Epidermal melanocyte (primary cell): ENCODE data around the gene FBXO9.
"Not testable (repeated sequence)": the region's sequence is repeated elsewhere in the genome, so short reads cannot be mapped to it uniquely, and the experiment has no call there.

Source experiments
- DNase-seq: peaks from one replicate; pipeline ENCODE4 v3.0.0; 2011; ENCODE audit warnings: low spot score; ENCODE audit not compliant: insufficient read length

The FBXO9 gene

DNA sequence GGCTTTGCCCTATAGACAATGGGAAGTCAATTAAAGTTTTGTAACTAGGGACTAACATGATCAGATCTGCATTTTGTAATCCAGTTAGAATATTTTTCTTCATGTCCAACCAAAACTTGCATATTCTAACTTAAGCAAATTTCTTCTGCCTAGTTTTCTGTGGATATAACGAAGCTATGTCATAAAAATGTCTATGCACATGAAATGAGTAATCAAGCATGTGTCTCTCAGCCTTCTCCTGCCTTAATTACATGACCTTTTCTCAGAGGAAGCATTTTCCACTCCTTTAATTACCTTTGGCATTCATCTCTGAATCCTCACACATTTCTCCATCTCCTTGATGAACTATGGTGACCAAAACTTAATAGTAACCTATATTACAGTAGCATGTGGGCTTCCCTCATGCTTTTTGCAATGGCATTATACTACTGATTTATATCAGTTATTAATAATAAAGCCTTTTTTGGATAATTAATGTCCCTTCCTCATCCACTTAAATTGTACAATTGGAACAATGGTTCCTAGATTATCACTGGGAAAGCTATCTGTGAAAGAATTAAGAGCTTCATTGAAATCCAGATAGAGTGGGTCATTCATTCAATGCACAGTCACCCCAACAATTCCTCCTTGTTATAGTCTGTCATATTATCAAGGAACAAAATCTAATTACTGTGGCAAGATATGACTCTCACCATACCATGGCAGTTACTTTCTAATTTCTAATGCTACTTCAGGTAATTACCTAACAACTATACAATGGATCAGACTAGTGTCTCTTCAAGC lies 19.1 kb upstream of the FBXO9 start:
- no peak for DNase-seq

- DNase-seq = no peak
Measured at GRCh38 chr6:53048431-53049195, 16.6 kb upstream of the FBXO9 start.

- no peak for DNase-seq
Measured at GRCh38 chr6:53049415-53049814, 15.8 kb upstream of the FBXO9 start.

- DNase-seq = not testable (repeated sequence)
Measured at GRCh38 chr6:53052152-53052551, 13.1 kb upstream of the FBXO9 start.

GRCh38 chr6:53054532-53054931 lies 10.7 kb upstream of the FBXO9 start:
- DNase-seq = no peak

DNA sequence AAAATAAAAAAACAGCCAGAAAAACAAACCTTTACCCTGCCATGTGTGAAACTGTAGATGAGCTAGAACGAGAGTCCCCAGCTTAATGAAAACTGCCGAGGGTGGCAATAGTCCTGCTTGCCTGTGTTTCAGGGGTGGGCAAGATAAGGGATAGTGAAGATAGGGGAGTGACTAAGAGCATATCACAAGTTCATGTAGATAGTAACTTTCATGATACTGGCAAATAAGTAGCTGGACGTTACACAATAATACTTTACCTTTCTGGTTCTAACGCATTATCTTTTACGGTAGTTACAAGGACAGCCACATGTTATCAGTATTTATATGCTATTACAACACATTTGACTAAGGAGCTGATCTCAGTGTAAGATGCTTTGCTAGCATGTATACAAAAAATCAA lies 9.3 kb upstream of the FBXO9 start:
- no peak for DNase-seq

- DNase-seq = no peak
Measured at GRCh38 chr6:53056273-53056672, 8.9 kb upstream of the FBXO9 start.

DNA sequence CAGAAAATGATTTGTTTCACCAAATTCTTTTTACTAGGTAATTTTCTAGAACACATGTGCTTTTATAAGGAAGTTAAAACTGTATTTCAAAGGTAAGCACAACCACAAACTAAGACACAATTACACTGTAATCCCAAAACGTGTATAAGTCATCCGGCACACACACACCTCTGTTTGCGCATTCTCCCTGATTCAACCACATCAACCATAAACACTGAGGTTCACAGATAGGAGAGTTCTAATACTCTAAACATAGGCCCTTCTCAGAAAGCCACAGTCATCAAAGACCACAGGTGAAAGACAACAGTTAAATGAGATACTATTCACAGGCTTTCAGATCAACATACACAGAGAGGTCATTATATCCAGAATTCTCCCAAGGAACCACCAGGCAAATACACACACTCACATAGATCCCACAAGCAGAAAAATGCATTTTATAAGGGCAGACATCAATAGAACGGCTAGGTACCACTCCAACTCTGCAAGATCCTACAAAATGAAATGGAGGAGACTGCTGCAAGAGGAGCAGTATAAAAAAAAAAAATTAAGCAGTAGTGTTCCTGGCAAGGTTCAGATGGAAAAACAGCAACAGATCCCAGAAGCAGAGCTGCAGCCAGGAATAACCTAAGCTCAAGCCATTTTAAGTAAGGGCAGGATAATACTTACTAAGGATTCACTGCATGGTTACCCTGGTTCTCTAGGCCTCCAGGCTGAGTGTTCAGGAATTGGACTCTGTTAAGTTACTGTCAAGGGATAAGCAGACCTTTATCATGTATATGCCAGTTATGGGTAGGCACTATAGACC lies 6.6 kb upstream of the FBXO9 start:
- DNase-seq = no peak

GRCh38 chr6:53059648-53060589 lies 5.3 kb upstream of the FBXO9 start:
- no peak for DNase-seq

DNA sequence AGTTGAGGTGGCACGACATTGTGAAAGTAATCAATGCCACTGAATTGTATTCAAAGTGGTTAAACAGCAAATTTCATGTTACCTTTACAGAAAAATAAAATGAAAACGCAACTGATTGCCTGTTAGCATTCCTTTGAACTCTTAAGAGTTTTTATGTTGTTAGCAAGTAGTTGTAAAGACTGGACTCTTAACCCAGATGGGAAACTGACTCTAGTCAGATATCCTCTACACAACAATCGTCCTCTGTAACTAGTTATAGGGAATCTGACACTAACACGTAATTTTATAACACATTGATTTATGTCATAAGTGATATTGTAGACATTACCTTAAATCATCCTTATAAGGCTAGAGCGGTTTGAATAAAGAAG lies 3.0 kb upstream of the FBXO9 start:
- DNase-seq = no peak

DNA sequence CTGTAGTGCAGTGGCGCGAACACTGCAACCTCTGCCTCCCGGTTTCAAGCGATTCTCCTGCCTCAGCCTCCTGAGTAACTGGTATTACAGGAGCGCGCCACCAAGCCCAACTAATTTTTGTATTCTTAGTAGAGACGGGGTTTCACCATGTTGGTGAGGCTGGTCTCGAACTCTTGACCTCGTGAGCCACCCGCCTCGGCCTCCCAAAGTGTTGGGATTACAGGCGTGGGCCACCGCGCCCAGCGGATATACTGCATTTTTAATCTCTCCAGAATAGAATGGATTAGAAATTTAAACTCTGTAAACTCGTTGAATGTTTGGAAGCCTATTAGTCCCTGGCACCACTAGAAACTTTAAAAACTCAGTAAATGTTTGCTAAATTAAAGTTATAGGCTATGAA lies 949 bp upstream of the FBXO9 start:
- DNase-seq = not testable (repeated sequence)

- peak; percentile 82 for DNase-seq
Measured at GRCh38 chr6:53064726-53065265, 408 bp upstream of the FBXO9 start.

DNA sequence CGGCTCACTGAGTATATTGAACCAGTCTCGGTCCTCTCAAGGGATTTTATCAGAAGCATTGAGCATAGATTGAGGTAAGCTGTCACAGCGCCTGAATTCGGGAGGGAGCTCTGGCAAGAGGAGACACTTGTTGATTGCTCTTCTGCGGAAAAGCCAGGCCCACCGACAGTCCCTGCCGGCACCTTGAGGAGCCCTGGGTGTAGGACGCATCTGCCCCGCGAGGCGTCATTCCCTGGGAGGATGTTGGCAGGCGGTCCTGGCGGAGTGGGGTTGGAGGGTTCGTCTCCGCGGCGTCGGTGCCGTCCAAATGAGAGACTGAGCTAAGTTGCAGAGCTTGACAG lies 843 bp downstream of the FBXO9 start:
- no peak for DNase-seq

DNA sequence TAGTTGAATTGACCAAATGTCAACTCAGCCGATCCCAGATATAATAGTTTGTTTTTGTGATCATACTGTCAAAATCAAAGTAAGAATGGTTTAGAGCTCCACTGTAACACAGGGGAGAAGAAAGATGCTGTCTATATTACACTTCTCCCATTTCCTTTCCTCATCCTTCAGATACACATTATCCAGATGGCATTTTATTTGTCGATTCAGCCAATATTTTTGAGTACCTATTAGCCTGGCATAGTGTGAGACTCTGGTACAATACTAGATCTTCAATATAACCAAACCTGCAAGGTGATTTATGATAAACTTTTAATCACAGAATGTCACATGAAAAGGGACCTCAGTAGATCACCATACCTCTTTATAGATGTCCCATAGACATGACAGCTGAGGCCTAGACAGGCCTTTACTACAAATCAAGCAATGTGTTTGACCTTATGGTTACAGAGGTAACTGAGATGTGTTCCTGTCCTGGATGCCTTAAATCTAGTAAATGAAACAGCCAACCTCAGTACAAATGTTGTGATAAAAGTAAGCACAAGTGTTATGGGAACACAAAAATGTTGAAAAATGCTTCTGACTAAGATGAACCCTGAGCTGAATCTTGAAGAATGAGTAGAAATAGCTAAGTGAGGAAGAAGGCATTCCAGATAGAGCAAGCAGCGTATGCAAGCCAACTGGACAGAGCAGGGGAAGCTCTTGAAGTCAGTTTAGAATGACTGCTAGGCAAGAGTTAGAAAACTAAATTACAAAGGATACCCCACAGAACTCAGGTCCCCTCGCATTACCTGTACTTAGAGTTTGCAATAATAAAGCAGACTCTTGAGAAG lies 1.9 kb downstream of the FBXO9 start:
- no peak for DNase-seq

- no peak for DNase-seq
Measured at GRCh38 chr6:53067849-53068361, 2.7 kb downstream of the FBXO9 start.

GRCh38 chr6:53069427-53069826 lies 4.2 kb downstream of the FBXO9 start:
- DNase-seq = no peak

DNA sequence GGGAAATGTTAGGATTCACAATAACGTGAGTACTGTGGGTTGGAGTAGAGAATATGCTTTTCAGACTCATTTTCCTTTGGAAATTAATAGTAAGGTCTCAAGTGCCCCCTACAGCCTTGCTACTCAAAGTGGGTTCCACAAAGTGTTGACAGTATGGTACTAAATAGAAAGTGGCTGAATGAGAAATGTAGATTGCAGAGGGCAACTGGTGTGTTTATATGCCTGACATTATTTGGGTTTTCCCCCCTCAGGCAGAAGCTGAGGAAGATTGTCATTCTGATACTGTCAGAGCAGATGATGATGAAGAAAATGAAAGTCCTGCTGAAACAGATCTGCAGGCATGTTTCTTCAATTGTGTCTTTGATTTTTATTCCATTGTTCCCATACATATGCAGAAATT lies 5.6 kb downstream of the FBXO9 start:
- DNase-seq = no peak

DNA sequence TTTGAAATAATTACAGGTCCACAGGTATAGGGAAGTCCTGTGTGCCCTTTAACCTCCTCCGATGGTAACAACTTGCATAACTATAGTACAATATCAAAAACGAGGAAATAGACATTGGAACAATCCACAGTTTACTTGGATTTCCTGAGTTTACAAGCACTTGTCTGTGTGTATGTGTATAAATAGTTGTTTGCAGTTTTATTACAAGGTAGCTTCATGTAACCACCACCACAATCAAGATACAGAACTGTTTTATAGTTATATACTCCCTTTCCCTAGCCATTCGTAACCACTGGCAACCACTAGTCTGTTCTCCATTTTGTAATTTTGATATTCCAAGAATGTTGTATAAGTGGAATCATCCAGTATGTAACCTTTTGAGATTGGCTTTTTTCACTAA lies 9.1 kb downstream of the FBXO9 start:
- DNase-seq = no peak

GRCh38 chr6:53080813-53081212 lies 15.6 kb downstream of the FBXO9 start:
- no peak for DNase-seq

DNA sequence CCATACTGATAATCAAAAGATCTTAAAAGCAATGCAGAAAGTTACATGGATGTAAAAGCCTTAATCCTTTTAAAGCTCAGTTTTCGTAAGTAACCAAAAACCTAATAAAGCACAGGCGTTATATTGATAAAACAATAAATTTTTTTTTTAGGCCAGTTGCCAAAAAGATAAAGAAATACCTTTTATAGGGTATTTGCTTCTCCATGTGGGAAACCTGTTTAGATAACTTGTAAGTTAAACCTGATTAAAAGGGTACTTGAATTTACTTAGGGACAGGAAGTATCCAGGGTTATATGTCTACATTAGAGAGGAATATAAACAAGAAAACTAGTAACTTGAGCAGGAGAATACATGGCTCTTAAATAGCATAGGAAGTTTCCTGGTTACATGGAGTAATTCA lies 21.1 kb downstream of the FBXO9 start:
- no peak for DNase-seq
